B cell (primary cell): ENCODE data around the gene TICAM1. TPM values are rescaled to one million over a fixed set of nuclear protein-coding genes. Genes with fewer than 3 reads are reported as not detected.

Experiments used
- ATAC-seq: fragments of 200-7000 bp; cut with Tn5 transposase; one replicate; pipeline ENCODE4 v1.10.0; 2021; ENCODE audit warnings: low read depth, mild to moderate bottlenecking, moderate number of reproducible peaks, moderate library complexity
- CTCF ChIA-PET: fragments of 350-600 bp; sonication (Branson Sonifier 250); formaldehyde crosslinking; loops from one replicate; lab custom pipeline; 2021; ENCODE audit warnings: antibody characterized with exemption, inconsistent platforms; lab: Charles Lee
- POLR2A ChIA-PET: fragments of 350-600 bp; sonication (Branson Sonifier 250); formaldehyde crosslinking; loops from one replicate; lab custom pipeline; 2021; ENCODE audit warnings: antibody characterized with exemption; lab: Charles Lee
- DNase-seq: peaks from one replicate; pipeline ENCODE4 v3.0.0; 2013
- H2AFZ ChIP-seq: 2 replicates; pipeline ENCODE4 v1.6.1; 2012; ENCODE audit warnings: mild to moderate bottlenecking, low read depth, low read length; ENCODE audit not compliant: insufficient read depth, poor library complexity, severe bottlenecking
- H3K27ac ChIP-seq, 2 donors: 1 replicate in 1 of 2; 2 replicates in 1 of 2; pipeline ENCODE4 v1.5.1; 2012 to 2013; ENCODE audit warnings: low read length in 2 of 2, mild to moderate bottlenecking in 2 of 2, moderate library complexity in 1 of 2
- H3K27me3 ChIP-seq, 4 experiments: fragments of 200-600 bp in 1 of 4; sonication (generic) in 1 of 4; replicated peaks in 1 of 4; 1 replicate in 2 of 4; 2 replicates in 2 of 4; pipeline versions ENCODE4 v1.6.1 to v1.7.0; 2013 to 2016; ENCODE audit warnings: low read length in 3 of 4, mild to moderate bottlenecking in 2 of 4, mixed read lengths in 1 of 4, moderate library complexity in 1 of 4; ENCODE audit not compliant: insufficient read depth in 4 of 4, control insufficient read depth in 3 of 4; ENCODE audit errors: control extremely low read depth in 1 of 4
- H3K36me3 ChIP-seq, 2 experiments: replicated peaks in 1 of 2; 1 replicate in 1 of 2; 2 replicates in 1 of 2; pipeline versions ENCODE4 v1.6.1 to v1.7.1; 2013; ENCODE audit warnings: low read length in 1 of 2; ENCODE audit not compliant: insufficient read depth in 2 of 2, control insufficient read depth in 1 of 2; ENCODE audit errors: control extremely low read depth in 1 of 2, extremely low read depth in 1 of 2
- H3K4me1 ChIP-seq, 2 donors: fragments of 200-600 bp in 1 of 2; sonication (generic) in 1 of 2; 1 replicate in 1 of 2; 2 replicates in 1 of 2; pipeline versions ENCODE4 v1.5.1 to v1.6.1; 2013 to 2017; ENCODE audit warnings: low read length in 2 of 2; ENCODE audit not compliant: control insufficient read depth in 2 of 2, insufficient read depth in 2 of 2
- H3K4me2 ChIP-seq: replicated peaks from 2 replicates; pipeline ENCODE3; 2012; ENCODE audit warnings: mild to moderate bottlenecking, low read depth, low read length; ENCODE audit not compliant: poor library complexity, severe bottlenecking
- H3K4me3 ChIP-seq, 5 experiments: fragments of 200-600 bp in 1 of 5; sonication (generic) in 1 of 5; 1 replicate in 3 of 5; 2 replicates in 2 of 5; pipeline versions ENCODE4 v1.5.1 to v1.7.0; 2011 to 2016; ENCODE audit warnings: low read length in 4 of 5, mild to moderate bottlenecking in 4 of 5, low read depth in 2 of 5, control low read depth in 1 of 5, moderate library complexity in 1 of 5; ENCODE audit not compliant: insufficient read depth in 1 of 5; ENCODE audit errors: control extremely low read depth in 1 of 5, extremely low read depth in 1 of 5
- H3K79me2 ChIP-seq: fragments of 200-600 bp; sonication (generic); one replicate; pipeline ENCODE4 v1.6.0; 2016; ENCODE audit warnings: low read length; ENCODE audit not compliant: control insufficient read depth, insufficient read depth
- H3K9ac ChIP-seq: fragments of 200-600 bp; sonication (generic); 2 replicates; pipeline ENCODE4 v1.6.1; 2017; ENCODE audit warnings: mild to moderate bottlenecking, low read length, moderate library complexity
- H3K9me3 ChIP-seq, 3 donors: one replicate each; pipeline versions ENCODE4 v1.6.1 to v1.7.1; 2013; ENCODE audit warnings: low read length in 2 of 3; ENCODE audit not compliant: control insufficient read depth in 2 of 3, insufficient read depth in 1 of 3; ENCODE audit errors: control extremely low read depth in 1 of 3
- H4K20me1 ChIP-seq: 2 replicates; pipeline ENCODE4 v1.6.0; 2012; ENCODE audit warnings: mild to moderate bottlenecking, low read length; ENCODE audit not compliant: insufficient read depth, control insufficient read depth, poor library complexity, severe bottlenecking
- H3K27ac Mint-ChIP-seq: one replicate; pipeline ENCODE4 v1.8.0; 2021; ENCODE audit warnings: mixed read lengths
- H3K27me3 Mint-ChIP-seq: one replicate; pipeline ENCODE4 v1.8.0; 2021; ENCODE audit warnings: mixed read lengths
- H3K4me1 Mint-ChIP-seq: one replicate; pipeline ENCODE4 v1.8.0; 2021; ENCODE audit warnings: mixed read lengths
- H3K4me3 Mint-ChIP-seq: one replicate; pipeline ENCODE4 v1.8.0; 2021; ENCODE audit warnings: mixed read lengths
- H3K9me3 Mint-ChIP-seq: one replicate; pipeline ENCODE4 v1.8.0; 2022; ENCODE audit warnings: mixed read lengths; ENCODE audit not compliant: insufficient read depth
- CTCF ChIP-seq: fragments of 200-600 bp; IDR thresholded peaks from one replicate; pipeline ENCODE4 v1.8.0; 2022; ENCODE audit warnings: antibody characterized with exemption, mild to moderate bottlenecking
- EZH2 ChIP-seq: IDR thresholded peaks from 2 replicates; pipeline ENCODE4 v1.6.1; 2012; ENCODE audit warnings: borderline replicate concordance, low read depth, mild to moderate bottlenecking, moderate library complexity, low read length; ENCODE audit not compliant: insufficient read depth, poor library complexity, severe bottlenecking
- WGBS: methylation state at CpG from one replicate; pipeline ENCODE4 v1.1.5; 2013; ENCODE audit warnings: missing lambda C conversion rate; ENCODE audit not compliant: insufficient coverage; 5-methylcytosine and 5-hydroxymethylcytosine counted together
- intact Hi-C: fragments of 100-400 bp; cut with micrococcal nuclease; formaldehyde crosslinking; loops from one replicate; pipeline ENCODE4 v1.10.0; 2022
- polyA plus RNA-seq: library from polyadenylated mRNA; depleted of rRNA; stranded (reverse); fragments of >200 nt; gene quantifications from 2 replicates; pipeline ENCODE4 v1.2.3, GENCODE V29; 2012
- total RNA-seq, 2 donors: library from RNA; stranded (reverse); fragments of 120-200 nt in 1 of 2; gene quantifications; 1 replicate in 1 of 2; 2 replicates in 1 of 2; pipeline versions ENCODE4 v1.2.3 to v1.2.4, GENCODE V29; 2013 to 2022

Gene TICAM1
- total and polyA plus RNA-seq, 2 donors (not counting 1 experiment from before 2014, with no cell fraction given) = 12.7 to 19.7 TPM

GRCh38 chr19:4772566-4772965 lies 58.9 kb downstream of the TICAM1 start:
- CTCF ChIA-PET = no interaction called here
- no peak for TF ChIP-seq CTCF
- TF ChIP-seq EZH2 = no peak

GRCh38 chr19:4768934-4769777 lies 62.4 kb downstream of the TICAM1 start:
- CTCF ChIA-PET = interaction anchor here (0.7 kb wide), 1 partner anchor 21 kb away, joined by 4 read pairs; no protein-coding TSS in a partner anchor

More at GRCh38 chr19:4772566-4772965, 58.9 kb downstream of the TICAM1 start:
- H3K27ac Mint-ChIP-seq = no peak overlapping the region
- Histone ChIP-seq H3K4me2 (no peak overlapping the region), H4K20me1 (no peaks in the 10 kb centered on the region), H3K9me3 (peaks cover 0 to 14% (median 0%) of the 10 kb centered on the region in 3 donors), H3K36me3 (no peaks in the 10 kb centered on the region), H3K4me1 (peaks cover 0 to 3% of the 10 kb centered on the region in 2 donors), H3K27me3 (peaks cover 0 to 23% (median 2%) of the 10 kb centered on the region in 4 experiments), H2AFZ (no peak overlapping the region), H3K9ac (no peak overlapping the region), H3K79me2 (no peaks in the 10 kb centered on the region), H3K4me3 (no peak overlapping the region), H3K27ac (no peak overlapping the region)
- peaks cover 31% of the 10 kb centered on the region for H3K27me3 Mint-ChIP-seq
- DNase-seq = no peak
- peaks cover 2% of the 10 kb centered on the region for H3K4me1 Mint-ChIP-seq
- no peak overlapping the region for H3K4me3 Mint-ChIP-seq
- WGBS = 60% methylated on average over 1 of the region's 2 CpGs
- POLR2A ChIA-PET = no interaction called here
- ATAC-seq = no peak
- no peaks in the 10 kb centered on the region for H3K9me3 Mint-ChIP-seq
- intact Hi-C loops = no loop called here

More at GRCh38 chr19:4768934-4769777, 62.4 kb downstream of the TICAM1 start:
- Histone ChIP-seq H3K9me3 (peaks cover 0 to 11% (median 0%) of the 10 kb centered on the region in 3 donors), H3K79me2 (no peaks in the 10 kb centered on the region), H3K27me3 (peaks cover 0 to 25% (median 5%) of the 10 kb centered on the region in 4 experiments), H3K4me2 (no peak overlapping the region), H3K27ac (no peak overlapping the region), H3K4me3 (no peak overlapping the region), H3K4me1 (peaks cover 0 to 2% of the 10 kb centered on the region in 2 donors), H4K20me1 (no peaks in the 10 kb centered on the region), H3K36me3 (no peaks in the 10 kb centered on the region), H2AFZ (no peak overlapping the region), H3K9ac (no peak overlapping the region)
- TF ChIP-seq CTCF = no peak
- TF ChIP-seq EZH2 = no peak
- Mint-ChIP-seq H3K9me3 (no peaks in the 10 kb centered on the region), H3K4me1 (peaks cover 2% of the 10 kb centered on the region), H3K4me3 (no peak overlapping the region), H3K27me3 (peaks cover 41% of the 10 kb centered on the region), H3K27ac (peak overlapping the region; percentile 70)
- DNase-seq = peak; percentile 84
- intact Hi-C loops = no loop called here
- POLR2A ChIA-PET = no interaction called here
- 17% methylated on average over 34 of the region's 37 CpGs for WGBS
- peak; percentile 79 for ATAC-seq
